GM18517 (cell line): ENCODE data around the gene PPP3CA.

Experiments
- ATAC-seq: cut with Tn5 transposase; IDR thresholded peaks from one replicate; pipeline ENCODE4 v1.9.1; 2021; ENCODE audit warnings: mild to moderate bottlenecking, moderate library complexity; ENCODE audit not compliant: unreplicated experiment

The PPP3CA gene

DNA sequence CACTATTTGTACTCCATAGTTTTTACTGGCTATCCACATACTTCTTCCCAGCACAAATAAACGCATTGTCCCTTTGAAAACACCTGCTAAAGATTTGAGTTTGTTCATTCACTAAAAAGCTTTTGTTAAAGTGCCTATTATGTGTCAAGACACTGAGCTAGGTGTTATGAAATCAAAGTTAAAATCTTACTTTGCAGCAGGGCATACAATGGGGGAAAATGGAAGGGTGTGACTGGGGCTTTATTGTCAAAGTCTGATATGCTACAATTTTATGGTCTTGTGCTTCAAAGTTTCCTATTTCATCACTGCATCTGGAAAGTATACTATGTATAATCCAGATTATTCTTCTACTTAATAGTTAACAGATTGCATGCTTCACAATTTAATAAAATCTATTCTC lies 128.4 kb downstream of the PPP3CA start:
- ATAC-seq: no peak

DNA sequence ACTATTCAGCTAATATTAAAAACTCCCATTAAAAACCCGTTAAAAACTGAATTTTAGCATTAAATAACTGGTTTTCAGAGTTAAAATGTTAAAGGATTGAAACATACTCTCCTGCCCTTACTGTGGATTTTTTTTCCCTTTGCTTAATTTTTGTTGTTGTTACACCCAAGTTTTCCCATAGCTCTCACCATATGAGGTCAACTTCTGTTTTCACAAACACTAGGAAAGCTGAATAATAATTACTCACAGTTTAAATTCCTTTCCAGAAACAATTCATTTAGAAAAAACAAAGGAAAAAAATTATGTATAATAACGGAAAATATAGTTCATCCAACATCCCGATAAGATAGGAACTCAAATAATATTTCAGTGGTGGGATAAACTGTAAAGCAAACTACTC lies 129.0 kb downstream of the PPP3CA start:
- no peak for ATAC-seq

DNA sequence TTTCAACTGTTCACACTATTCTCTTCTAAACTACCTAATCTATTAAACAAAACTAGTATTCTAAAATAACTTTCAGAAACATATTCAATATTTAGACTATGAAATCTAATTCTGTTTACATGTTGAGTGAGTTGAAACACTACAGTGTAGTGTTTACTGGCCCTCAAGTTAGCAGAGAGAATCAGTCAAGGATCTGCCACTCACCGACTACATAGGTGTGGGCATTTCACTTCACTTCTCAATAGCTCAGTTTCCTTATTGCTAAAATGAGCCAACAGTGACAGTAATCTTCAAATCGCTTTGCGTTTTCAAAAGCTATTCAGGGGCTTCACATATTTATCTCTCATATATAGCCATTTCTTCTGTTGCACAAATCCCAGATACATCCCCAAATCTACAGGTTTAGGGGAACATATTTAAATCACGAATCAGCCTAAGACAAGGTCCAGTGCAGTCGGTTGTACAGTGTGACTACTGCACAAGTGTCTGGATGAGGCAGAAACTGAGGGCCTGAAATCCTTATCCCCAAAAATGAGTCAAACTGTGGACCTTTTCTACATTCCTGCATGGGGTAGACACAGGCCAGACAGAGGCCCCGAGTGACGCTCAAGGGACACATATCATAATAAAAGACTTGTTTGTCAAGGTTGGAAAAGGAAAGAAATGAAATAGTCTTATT lies 129.8 kb downstream of the PPP3CA start:
- ATAC-seq: no peak

DNA sequence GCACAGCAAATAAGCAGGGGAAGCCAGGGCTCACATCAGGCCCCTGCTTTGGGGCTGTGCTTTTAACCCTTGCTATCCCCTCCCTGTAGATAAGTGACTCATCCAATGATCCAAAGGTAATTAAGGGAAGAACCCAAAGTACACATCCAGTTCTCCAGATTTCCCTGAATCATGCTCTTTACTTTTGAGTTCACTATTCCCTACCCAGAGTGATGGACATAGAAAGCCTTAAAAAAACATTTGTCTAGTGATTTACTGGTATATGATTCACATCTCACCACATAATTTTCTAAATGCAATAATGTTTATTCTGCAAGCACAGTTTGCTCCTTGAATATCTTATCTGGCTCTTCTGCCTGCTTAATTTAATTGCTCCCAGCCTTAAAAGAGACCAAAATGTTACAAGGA lies 136.2 kb downstream of the PPP3CA start:
- ATAC-seq: no peak

DNA sequence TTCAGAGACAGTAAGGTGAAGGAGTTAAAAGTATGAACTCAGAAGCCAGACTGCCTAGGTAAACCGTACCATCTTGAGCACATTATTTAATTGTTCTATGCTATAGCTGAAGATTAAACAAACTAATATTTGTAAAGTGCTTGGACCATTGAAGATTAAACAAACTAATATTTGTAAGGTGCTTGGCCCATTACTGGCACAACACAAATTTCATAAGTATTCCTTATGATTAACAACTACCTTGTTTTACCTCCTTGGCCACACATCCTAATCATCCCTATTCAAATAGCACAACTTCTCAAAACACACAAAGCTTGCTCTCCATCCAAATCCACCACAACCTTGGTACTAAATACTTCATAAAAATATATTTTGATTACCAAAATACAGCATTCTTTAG lies 137.0 kb downstream of the PPP3CA start:
- ATAC-seq: no peak

DNA sequence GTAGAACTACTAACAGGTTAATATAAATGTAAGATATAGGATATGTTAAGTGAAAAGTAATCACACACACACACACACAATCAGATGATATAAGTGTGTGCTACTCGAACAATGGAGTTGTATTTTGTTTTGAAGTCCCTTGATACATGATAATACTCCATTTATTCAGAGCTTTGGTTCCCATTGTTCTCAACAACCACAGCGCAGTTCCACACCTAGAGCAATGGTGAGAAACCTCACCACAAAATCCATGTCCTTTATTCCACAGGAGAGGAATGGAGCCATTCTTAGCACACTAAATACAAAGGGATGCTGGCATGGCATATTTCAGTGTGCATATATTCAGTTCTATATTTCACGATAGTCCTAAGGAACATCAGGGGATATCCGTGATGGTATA lies 139.2 kb downstream of the PPP3CA start:
- ATAC-seq: no peak

DNA sequence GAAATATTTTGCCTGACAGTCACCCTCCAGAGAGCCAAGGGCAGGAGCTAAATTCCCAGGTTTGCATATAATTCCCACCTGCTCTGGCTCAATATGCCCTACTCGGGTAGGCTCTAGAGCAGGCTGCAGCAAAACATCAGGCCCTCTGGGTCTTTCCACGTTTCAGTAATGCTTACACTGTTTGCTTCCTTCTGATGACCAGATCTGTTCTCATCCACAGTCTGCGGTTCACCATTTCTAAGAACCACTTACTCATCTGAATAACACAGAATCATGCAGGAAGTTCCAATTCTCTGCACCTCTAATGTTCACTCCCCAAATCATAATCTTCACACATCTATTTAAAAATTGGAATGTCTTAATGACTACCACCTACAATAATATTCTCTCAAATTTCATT lies 141.4 kb downstream of the PPP3CA start:
- ATAC-seq: peak; percentile 88

DNA sequence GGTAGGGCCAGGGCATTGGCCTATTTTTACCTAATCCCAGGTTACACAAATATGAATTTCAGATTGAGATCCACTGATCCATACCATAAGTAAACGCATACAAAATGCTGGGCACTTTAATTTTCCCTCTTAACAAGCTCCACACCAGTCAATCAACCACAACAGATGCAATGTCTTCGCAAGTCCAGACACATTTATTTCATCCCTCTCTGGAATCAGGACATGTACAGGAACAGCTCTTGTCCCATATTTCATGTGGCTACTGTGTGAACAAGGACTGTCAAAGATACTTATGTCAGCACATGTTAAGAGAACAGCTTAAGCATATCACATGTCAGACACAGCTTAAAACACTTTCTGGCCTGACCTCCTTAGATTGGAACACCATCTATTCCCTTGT lies 145.9 kb downstream of the PPP3CA start:
- no peak for ATAC-seq

DNA sequence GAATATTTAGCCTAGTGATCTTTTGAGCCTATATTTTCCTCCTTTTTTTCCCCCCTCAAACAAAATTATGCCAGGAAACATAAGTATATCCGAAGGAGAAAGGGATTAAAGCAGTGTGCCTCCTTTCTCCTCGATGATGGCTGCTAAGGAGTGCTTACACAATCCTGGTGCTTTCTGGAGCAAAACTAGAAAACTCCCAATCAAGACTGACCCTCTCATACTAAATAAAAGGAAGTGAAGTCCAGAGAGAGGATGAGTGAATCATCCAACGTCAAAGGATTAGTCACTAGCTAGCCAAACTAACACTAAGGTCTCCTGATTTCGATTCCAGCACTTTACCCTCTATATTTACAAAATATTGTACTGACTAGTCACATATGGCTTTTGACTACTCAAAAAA lies 146.8 kb downstream of the PPP3CA start:
- ATAC-seq: no peak

DNA sequence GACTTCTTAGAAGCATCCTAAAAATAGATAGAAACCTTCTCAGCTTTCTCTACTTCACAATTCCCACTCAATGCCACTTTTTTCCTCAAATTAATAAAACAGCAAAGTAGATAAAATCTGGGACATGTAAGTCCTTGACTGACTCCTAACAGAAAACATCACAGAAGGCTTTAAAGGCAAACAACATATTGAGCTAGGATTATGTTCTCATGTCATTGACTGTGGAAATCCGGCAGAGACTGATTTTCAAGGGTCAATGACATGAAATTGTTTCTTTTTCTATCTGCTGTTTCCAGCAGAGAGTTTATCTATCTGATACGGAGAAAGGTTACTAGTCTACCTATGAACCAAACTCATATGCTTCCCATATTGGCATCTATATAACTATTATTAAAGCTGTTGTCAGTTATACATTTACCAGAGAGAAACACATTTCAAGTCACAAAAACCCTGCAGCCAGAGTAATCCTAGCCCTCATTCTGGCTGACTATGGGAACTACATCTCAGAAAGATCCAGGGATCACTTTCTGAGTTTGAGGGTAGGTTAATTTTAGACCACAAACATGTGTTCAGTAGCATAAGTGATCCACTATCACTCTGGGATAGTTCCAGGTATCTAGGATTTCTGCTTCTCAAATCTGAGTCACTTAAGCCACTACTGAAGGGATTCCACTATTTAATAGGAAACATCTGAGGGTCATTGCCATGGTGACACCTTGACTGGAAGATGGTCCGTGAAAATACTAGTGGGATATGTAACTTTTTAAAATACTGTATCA lies 147.6 kb downstream of the PPP3CA start:
- ATAC-seq: no peak

DNA sequence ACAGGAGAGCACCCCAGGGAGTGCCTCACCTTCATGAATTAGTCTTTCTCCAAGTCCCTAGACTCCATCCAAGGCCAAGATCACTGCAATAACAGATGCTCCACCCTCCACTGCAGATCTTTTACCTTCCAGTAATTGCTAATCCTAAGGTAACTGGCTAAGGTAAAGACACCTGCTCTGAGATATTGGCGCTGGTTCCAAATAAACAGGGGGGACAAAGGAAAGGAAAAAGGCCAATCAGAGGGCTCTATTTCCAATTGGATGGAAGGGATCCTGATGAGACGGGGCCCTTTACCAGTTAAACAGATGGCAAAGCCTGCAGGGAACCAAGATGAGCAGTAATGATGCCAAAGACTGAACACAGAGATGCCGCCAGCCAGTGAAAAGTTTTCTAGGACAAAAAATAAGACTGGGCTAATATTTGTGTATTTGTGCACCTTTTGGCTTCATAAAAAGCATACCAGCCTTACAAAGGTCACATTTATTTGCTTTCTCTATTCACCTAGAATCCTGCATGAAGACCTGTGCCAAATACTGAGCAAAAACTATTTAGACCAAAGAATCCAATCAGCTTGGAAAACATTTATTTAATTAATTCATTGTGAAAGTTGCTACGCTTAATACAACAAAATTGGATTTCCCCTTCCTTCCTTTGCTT lies 148.5 kb downstream of the PPP3CA start:
- no peak for ATAC-seq

DNA sequence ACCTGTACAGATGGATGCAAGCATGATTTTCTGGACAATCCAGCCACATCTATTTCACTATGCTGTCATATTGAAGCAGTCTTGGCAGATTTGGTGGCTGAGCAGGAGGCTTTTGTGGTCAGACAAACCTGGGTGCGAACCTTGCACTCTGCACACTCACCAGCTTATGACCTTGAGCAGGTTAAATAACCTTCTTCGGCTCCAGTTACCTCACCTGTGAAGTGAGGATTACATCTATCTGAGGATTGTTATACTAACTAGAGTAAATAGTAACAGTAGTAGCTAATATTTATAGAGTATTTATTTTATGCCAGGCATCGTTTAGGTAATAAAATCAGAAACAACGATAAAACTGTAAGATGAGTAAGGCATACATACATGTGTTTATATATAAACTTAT lies 150.0 kb downstream of the PPP3CA start:
- no peak for ATAC-seq

DNA sequence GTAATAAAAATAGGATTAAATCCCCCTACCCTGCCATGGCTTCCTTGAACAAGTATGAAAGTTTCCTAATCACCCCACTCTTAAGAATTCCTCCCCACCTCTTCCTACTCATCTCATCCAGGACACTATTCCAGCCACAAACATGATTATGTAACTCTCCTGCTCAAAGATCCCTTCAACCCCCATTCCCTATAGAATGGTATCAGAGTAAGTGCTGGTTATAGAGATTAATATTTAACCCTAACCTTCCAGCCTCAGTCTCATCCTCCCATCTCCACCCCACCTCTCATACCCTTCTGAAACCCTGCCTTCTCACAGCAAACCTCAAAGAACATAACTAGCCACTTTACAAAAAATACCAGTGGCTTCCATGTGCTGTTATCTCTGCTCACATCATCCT lies 155.1 kb downstream of the PPP3CA start:
- ATAC-seq: peak; percentile 82

DNA sequence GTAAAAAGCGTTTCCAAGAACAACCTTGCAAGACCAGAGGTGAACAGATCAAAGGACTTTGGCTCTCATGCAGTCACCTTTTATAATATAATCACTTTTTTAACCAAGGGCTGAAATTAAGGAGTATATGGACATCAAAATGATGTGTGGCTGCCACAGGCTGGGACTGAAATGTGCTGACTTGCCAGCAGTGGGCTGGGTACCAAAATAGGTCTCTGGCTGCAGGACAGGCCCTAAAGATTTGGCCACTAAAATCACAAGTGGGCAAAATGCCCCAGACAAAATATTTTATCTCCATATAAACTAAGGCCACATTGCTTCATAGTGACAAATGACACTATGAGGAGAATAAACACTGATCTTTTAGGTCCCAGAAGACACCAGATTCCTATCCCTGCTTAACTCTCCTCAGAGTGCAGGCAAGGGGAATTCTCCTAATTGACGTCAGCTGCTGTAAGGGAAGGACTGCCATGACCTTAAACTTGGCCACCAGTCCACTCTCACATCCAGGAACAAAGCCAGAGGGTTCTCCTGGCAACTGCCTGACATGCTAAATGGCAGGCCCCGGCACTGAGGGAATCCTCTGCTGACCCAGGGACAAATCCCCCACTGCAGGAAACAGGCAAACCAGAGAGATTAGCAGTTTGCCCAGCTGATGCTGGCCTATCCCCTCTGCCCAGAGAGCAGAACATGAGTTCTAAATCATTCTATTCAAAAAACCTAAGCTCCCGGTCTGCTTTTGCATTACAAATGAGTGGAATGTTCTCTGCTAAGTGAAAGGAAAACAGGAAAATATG lies 155.8 kb downstream of the PPP3CA start:
- no peak for ATAC-seq

DNA sequence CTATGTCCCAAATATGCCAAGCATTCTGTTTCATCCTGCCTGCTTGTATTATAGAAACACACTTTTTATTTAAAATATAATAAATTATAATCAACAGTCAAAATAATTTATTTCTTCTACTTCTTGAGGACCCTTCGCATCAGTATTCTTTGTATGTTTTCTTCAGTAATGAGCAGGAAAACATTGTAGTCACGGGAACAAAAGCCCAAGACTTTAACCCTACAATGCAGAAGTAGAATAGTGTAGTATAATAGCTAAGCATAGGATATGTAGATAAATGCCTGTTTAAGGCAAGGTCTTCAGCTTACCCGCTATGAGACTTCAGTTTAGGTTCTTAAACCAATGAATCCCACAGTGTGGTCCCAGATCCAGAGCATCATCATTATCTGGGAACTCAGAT lies 156.6 kb downstream of the PPP3CA start:
- ATAC-seq: no peak

DNA sequence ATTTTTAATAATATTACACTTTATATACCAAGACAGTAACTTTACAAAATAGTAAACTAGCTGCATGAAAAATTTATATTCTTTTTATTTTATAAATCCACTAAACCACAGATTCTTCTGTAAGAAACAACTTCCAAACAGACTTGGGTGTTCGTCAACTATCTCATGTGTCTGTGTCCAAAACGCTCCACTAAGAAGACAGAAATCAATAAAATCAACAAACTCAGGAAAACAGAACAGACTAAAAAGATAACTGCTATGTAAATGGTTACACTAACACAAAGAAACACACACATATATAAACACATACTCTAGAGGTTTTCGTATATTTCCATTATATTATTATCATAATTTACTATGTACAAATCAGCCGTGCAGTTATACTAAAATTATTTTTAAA lies 158.4 kb downstream of the PPP3CA start:
- ATAC-seq: no peak

DNA sequence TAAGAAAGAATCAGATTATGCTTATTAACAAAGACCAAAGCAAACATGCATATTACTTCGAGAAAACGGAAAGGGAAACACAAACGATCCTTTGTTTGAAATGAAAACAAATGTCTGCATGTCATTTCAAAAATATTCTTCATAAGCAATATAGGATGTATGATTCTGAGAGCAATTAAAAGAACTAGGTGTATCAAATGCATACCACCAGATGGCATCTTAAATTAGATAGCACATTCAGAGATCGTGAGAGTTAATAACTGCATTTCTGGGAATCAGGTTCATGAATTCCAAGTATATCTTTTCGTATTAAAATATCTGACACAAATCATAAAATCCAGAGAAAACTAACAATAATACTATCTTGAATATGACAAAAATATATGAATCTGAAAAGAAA lies 159.5 kb downstream of the PPP3CA start:
- no peak for ATAC-seq

DNA sequence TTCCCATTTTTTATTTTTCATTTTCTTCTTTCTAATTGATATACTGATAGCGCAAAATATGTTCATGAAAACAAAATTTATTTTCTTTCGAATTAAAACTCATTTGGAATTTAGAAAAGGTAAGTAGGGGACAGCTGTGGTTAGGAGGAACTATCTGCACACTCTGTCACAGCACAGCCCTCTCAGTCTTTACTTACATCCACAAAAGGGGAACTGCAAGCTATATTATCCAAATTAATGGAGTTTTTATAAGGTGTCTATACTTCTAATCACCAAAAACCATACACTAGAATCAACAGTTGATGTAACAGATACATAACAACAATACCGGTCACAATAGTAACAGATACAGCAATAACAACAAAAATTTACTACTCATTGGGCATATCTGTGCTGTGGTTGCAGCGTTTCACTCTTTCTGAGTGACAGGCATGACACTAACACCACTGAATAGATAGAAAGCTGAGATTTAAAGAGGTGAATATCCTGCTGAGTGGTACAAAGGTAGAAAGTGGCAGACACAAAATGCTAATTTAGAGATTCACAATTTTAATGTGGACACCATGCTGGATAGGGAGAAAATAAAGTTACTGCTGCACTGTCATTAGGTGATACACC lies 160.7 kb downstream of the PPP3CA start:
- ATAC-seq: no peak

DNA sequence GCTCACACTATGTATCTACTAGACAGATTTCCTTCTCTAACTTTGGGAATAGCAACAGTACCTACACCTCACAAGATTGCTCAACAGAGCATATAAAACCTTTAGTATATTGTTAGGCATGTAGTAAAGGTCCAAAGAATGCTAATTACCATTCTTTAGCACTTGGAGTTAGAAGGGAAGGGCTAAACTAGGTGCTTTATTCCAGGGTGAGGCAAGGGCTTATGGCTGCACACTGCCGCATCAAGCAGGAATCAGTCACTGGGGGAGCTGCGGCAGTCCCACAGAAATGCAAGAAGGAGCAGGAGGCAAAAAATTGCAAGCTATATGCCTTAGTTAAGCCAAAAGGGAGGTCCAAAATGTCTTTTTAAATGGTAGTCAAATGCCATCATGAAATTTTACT lies 162.7 kb downstream of the PPP3CA start:
- no peak for ATAC-seq

DNA sequence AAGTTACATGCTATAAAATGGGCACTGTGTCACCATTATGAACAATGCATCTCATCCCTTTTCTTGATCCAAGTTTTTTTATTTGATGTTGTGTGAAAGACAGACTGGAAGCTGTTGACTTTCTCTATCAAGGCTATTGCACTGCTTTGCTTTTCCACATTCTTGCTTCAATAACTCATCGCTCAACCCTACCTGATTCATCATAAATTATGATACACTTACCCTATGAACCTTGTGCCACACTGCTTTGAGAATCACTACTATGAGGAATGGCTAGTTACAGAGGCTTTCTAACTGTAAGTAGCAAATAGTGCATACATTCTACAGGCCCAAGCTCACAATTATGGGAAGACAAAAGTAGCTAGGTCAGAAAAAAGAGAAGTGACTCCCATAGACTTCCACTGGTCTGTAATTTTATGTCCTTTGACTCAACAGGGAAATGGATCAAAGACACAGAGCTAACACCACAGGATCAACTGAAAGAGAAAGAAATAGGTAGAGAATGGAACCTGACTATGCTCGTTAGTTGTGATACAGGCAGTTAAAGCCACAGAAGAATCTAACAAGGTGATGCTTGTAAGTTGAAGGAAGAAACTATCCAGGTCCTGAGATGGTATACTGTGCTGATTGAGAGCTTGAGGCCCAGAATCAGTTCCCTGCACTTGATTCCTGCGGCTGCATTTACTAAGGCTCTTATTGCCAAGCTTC lies 163.5 kb downstream of the PPP3CA start:
- no peak for ATAC-seq
